GM23338 (cell line): Measurements from ENCODE around the gene RPRD1A. TPM values are rescaled to one million over a fixed set of nuclear protein-coding genes. Genes with fewer than 3 reads are reported as not detected.

Source experiments
- ATAC-seq: fragments of 200-7000 bp; cut with Tn5 transposase; 3 replicates; pipeline ENCODE4 v1.9.1; 2020
- DNase-seq: peaks from one replicate; pipeline ENCODE4 v3.0.0-alpha.2; 2015; ENCODE audit warnings: low spot score
- H2AFZ ChIP-seq: fragments of 200-600 bp; sonication (generic); 2 replicates; pipeline ENCODE4 v1.8.0; 2016; ENCODE audit warnings: antibody characterized with exemption, mild to moderate bottlenecking, moderate library complexity
- H3F3A ChIP-seq: fragments of 200-600 bp; sonication (generic); replicated peaks from 2 replicates; pipeline ENCODE4 v1.8.0; 2017; ENCODE audit warnings: antibody characterized with exemption, mixed run types, low read depth
- H3K27ac ChIP-seq: fragments of 200-600 bp; sonication (generic); 2 replicates; pipeline ENCODE4 v1.6.1; 2016; ENCODE audit warnings: low read depth
- H3K27me3 ChIP-seq: fragments of 200-600 bp; sonication (generic); 2 replicates; pipeline ENCODE4 v1.8.0; 2016; ENCODE audit warnings: mild to moderate bottlenecking, mixed run types, moderate library complexity; ENCODE audit not compliant: insufficient read depth
- H3K36me3 ChIP-seq: fragments of 200-600 bp; sonication (generic); 2 replicates; pipeline ENCODE4 v1.8.0; 2016; ENCODE audit warnings: mild to moderate bottlenecking; ENCODE audit not compliant: insufficient read depth
- H3K4me1 ChIP-seq: fragments of 200-600 bp; sonication (generic); 2 replicates; pipeline ENCODE4 v1.8.0; 2016; ENCODE audit warnings: mild to moderate bottlenecking, moderate library complexity; ENCODE audit not compliant: insufficient read depth
- H3K4me2 ChIP-seq: fragments of 200-600 bp; sonication (generic); 2 replicates; pipeline ENCODE4 v1.7.1; 2017; ENCODE audit warnings: mixed run types
- H3K4me3 ChIP-seq: fragments of 200-600 bp; sonication (generic); 2 replicates; pipeline ENCODE4 v1.6.1; 2016; ENCODE audit warnings: mixed run types
- H3K79me2 ChIP-seq: fragments of 200-600 bp; sonication (generic); replicated peaks from 2 replicates; pipeline ENCODE4 v1.8.0; 2017; ENCODE audit warnings: mild to moderate bottlenecking; ENCODE audit not compliant: insufficient read depth
- H3K9me2 ChIP-seq: fragments of 200-600 bp; sonication (generic); 2 replicates; pipeline ENCODE4 v1.8.0; 2017; ENCODE audit not compliant: insufficient read depth
- H4K20me1 ChIP-seq: fragments of 200-600 bp; sonication (generic); replicated peaks from 2 replicates; pipeline ENCODE4 v1.8.0; 2017; ENCODE audit warnings: mild to moderate bottlenecking; ENCODE audit not compliant: insufficient read depth
- H3K27ac Mint-ChIP-seq: 2 replicates; pipeline ENCODE4 v1.8.0; 2020; ENCODE audit warnings: inconsistent platforms, mild to moderate bottlenecking, moderate library complexity, mixed read lengths
- H3K27me3 Mint-ChIP-seq: 3 replicates; pipeline ENCODE4 v1.8.0; 2022; ENCODE audit warnings: low read depth, mild to moderate bottlenecking, moderate library complexity, mixed read lengths, inconsistent platforms; ENCODE audit not compliant: insufficient read depth, poor library complexity
- H3K36me3 Mint-ChIP-seq: 3 replicates; pipeline ENCODE4 v1.8.0; 2021; ENCODE audit warnings: low read depth, mild to moderate bottlenecking, inconsistent platforms, moderate library complexity, mixed read lengths
- H3K4me1 Mint-ChIP-seq: 3 replicates; pipeline ENCODE4 v1.8.0; 2020; ENCODE audit warnings: mild to moderate bottlenecking, inconsistent platforms, mixed read lengths
- H3K4me3 Mint-ChIP-seq: 3 replicates; pipeline ENCODE4 v1.8.0; 2021; ENCODE audit warnings: moderate library complexity, mild to moderate bottlenecking, inconsistent platforms, mixed read lengths
- H3K9me3 Mint-ChIP-seq: 3 replicates; pipeline ENCODE4 v1.8.0; 2020; ENCODE audit warnings: moderate library complexity, mild to moderate bottlenecking, inconsistent platforms, mixed read lengths
- CTCF ChIP-seq, 2 experiments: fragments of 200-600 bp in 1 of 2; sonication (generic) in 1 of 2; conservative IDR thresholded peaks; 2 replicates each; pipeline versions ENCODE4 v1.5.1 to v1.6.1; 2016 to 2017; ENCODE audit warnings: antibody characterized with exemption in 2 of 2, low read depth in 2 of 2, mild to moderate bottlenecking in 2 of 2, moderate library complexity in 1 of 2
- REST ChIP-seq: IDR thresholded peaks from one replicate; pipeline ENCODE4 v1.6.1; 2018; ENCODE audit warnings: antibody characterized with exemption; ENCODE audit not compliant: unreplicated experiment
- STAT1 ChIP-seq: IDR thresholded peaks from one replicate; pipeline ENCODE4 v1.6.1; 2016; ENCODE audit warnings: antibody characterized with exemption; ENCODE audit not compliant: unreplicated experiment
- ZNF114 ChIP-seq: fragments of 250-450 bp; sonication (Bioruptor Pico); IDR thresholded peaks from 2 replicates; pipeline ENCODE4 v1.5.0; 2020; ENCODE audit warnings: mild to moderate bottlenecking, moderate library complexity
- ZNF462 ChIP-seq: fragments of 250-450 bp; sonication (Bioruptor Pico); IDR thresholded peaks from 2 replicates; pipeline ENCODE4 v1.5.0; 2020; ENCODE audit warnings: mild to moderate bottlenecking, moderate library complexity
- polyA plus RNA-seq: library from polyadenylated mRNA; unstranded; fragments of >200 nt; fragmentation: Nextera tagmentation; extraction: Ambion mirVana; gene quantifications from 2 replicates; pipeline ENCODE4 v1.2.1, GENCODE V29; 2016
- total RNA-seq: library from RNA; depleted of rRNA; stranded (reverse); fragments of >200 nt; shearing (Covaris generic); gene quantifications from 2 replicates; pipeline ENCODE4 v1.2.3, GENCODE V29; 2014

The RPRD1A gene
- total and polyA plus RNA-seq, 2 experiments from 2014 or later = 67.9 to 157 TPM

- Histone ChIP-seq H3K27me3 (no peaks in the 10 kb centered on the region), H3K4me3 (no peak overlapping the region), H3K27ac (no peak overlapping the region), H3K79me2 (peaks cover 10% of the 10 kb centered on the region; the same call in 1 of the 2 replicates), H2AFZ (no peak overlapping the region), H4K20me1 (no peaks in the 10 kb centered on the region), H3K9me2 (no peaks in the 10 kb centered on the region; the same call in 1 of the 2 replicates), H3F3A (no peaks in the 10 kb centered on the region), H3K36me3 (no peaks in the 10 kb centered on the region), H3K4me1 (peaks cover 10% of the 10 kb centered on the region), H3K4me2 (no peak overlapping the region)
- H3K36me3 Mint-ChIP-seq = peaks cover 6% of the 10 kb centered on the region; the same call in 2 of the 3 replicates
- H3K4me1 Mint-ChIP-seq = peaks cover 10% of the 10 kb centered on the region; the same call in 2 of the 3 replicates
- peaks cover 7% of the 10 kb centered on the region; the same call in 2 of the 3 replicates for H3K9me3 Mint-ChIP-seq
- no peak overlapping the region for H3K4me3 Mint-ChIP-seq
- ATAC-seq (no peak), DNase-seq (no peak)
- TF ChIP-seq REST = no peak
- TF ChIP-seq CTCF (conservative IDR thresholded peaks at IDR 0.05; ENCODE audit: low read depth in 2 of 2) = no peak
- TF ChIP-seq ZNF462 (CRISPR knock-in tag) = no peak
- TF ChIP-seq ZNF114 (CRISPR knock-in tag) = no peak
- TF ChIP-seq STAT1 = no peak
- peaks cover 3% of the 10 kb centered on the region for H3K27me3 Mint-ChIP-seq
- H3K27ac Mint-ChIP-seq = no peak overlapping the region
Measured at GRCh38 chr18:35953688-35954087, 113.7 kb downstream of the RPRD1A start.
